GM21360 (cell line): ENCODE measurements around the gene SART3.
"Not testable (repeated sequence)": the region's sequence is repeated elsewhere in the genome, so short reads cannot be mapped to it uniquely, and the experiment has no call there.

ENCODE experiments used
- ATAC-seq: cut with Tn5 transposase; IDR thresholded peaks from one replicate; pipeline ENCODE4 v1.9.1; 2021; ENCODE audit warnings: mild to moderate bottlenecking, moderate library complexity; ENCODE audit not compliant: unreplicated experiment

SART3 gene

DNA sequence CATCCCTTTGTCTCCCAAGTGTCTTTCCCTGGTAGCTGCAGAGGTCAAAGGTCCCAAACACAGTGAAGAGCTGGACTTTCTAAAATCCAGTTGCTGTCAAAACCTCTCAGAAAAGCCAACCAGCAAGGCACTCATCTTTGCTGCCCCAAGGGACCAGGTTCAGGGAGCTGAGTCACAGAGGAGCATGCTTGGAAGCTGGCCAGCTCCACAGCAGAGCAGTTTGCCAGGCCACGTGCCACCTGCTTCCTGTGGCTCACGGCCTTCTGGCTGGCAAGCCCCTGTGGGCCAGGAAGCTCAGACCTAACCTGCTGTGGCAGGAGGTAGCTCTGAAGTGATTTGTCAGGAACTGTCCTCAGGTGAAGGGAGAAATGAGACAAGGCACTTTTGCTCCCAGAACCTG, 5.0 kb upstream of the SART3 start:
- ATAC-seq = no peak

GRCh38 chr12:108565146-108565545, 4.2 kb upstream of the SART3 start:
- no peak for ATAC-seq

DNA sequence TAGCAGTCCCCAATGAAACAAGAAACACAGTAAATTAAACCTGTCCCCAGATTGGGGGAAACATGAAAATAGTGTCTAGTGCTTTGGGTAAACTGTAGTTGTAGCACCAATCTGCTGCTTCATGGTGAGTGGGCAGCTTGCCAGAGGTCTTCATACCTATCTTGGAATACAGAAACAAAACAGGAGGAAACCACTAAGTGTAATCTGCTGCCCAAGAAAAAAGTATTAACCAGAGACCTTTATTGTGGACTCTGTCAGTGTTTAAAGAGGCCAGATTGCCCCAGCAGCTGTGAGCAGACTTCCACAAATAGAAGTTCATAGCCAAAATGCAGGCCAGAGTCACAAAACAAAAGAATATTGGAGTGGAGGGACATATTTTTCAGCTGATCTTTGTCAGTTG, 3.8 kb upstream of the SART3 start:
- ATAC-seq = no peak

GRCh38 chr12:108563804-108564151, 2.8 kb upstream of the SART3 start:
- no peak for ATAC-seq

- ATAC-seq = peak; percentile 30
Measured at GRCh38 chr12:108563136-108563803, 2.3 kb upstream of the SART3 start.

GRCh38 chr12:108562348-108563135, 1.6 kb upstream of the SART3 start, which contains the start of gene ISCU:
Gene ISCU (plus strand): TSS chr12:108562596. CDS start chr12:108562623, 27 bp downstream.
- ATAC-seq = peak; percentile 52

DNA sequence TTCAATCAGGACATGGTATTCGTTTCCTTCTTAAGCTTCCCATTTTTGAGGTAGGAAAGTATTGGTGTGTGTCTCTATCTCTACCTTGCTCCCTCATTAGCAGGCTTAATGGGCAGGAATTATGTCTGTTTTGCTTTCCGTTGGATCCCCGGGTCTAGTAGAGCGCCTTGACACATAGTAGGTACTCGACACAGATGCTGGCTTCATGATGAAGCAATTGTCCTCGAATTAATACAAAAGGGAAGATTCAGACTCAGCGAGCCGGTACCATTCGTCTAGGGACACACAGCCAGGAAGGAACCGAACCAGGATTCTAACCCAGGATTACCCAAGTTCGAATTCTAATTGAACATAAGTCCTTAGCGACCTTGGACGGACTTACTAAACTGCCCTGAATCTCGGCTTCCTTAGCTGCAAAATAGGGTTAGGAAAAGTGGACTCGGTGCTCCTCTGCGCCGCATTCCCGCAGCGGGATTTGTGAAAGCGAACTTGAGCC, 927 bp upstream of the SART3 start:
- no peak for ATAC-seq

GRCh38 chr12:108560321-108560721, 652 bp downstream of the SART3 start:
- no peak for ATAC-seq

DNA sequence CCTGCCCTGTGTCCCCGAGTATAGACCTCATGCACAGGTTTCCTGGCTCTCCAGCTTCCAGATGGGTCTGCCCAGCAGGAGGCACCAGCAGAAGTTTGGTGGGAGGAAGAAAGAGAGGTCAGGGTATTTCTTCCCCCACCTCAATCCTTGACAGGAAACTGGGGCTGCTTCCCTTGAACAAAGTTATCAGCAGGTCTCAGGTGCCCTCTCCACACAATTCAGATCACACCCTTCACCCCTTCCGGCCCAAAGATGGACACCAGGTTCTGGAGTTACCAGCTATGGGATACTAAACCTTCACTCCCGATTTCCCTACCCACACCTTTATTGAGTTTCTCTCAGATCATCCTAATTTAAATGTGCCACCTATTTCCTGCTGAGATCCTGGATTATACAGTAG, 1.2 kb downstream of the SART3 start:
- ATAC-seq = no peak

DNA sequence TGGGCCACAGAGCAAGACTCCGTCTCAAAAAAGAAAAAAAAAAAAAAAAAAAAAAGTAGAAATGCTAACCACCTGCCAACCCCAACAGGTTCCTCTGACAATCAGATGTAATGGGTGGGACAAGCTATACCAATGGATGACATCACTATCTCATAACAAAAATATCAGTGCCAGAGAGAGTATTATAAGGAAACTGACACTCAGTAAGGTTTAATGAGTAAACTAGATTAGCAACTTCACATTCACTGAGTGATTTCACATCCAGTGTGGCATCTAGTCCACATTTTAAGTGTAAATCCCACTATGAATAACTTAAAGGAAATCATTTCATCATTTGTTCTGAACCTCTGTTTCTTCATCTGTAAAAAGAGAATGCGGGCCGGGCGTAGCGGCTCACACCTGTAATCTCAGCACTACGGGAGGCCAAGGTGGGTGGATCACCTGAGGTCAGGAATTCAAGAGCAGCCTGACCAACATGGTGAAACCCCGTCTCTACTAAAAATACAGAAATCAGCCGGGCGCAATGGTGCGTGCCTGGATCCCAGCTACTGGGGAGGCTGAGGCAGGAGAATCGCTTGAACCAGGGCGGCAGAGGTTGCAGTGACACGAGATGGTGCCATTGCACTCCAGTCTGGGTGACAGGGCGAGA, 1.8 kb downstream of the SART3 start:
- ATAC-seq = no peak

DNA sequence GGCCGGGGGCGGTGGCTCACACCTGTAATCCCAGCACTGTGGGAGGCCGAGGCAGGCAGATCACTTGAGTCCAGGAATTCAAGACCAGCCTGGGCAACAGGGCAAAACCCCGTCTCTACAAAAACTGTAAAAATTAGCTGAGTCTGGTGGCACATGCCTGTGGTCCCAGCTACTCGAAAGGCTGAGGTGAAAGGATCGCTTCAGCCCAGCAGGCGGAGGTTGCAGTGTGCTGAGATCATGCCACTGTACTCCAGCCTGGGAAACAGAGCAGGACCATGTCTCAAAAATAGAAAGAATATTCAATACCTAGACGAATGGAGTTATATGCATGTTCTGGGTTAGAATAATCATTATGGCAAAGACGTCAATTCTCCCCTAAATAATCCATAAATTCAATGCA, 5.6 kb downstream of the SART3 start:
- not testable (repeated sequence) for ATAC-seq

DNA sequence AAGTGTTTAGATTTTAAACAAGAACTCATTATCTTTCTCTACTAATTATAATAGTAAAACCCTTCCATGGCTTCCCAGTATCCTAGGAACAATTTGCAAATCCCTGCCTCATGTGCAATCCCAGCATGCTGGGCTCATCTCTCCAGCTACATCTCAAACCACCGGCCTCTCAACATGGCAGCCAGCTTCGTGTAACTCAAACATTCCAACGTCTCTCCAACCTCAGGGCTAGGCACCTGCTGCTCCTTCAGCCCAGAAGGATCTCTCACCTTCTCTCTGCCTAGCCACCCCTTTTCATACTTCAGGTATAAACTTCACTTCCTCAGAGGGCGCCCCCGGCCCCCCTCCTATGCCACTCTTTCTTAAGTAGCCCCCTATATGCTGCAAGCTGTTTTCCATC, 7.2 kb downstream of the SART3 start:
- ATAC-seq = no peak

GRCh38 chr12:108551535-108551934, 9.4 kb downstream of the SART3 start:
- ATAC-seq = no peak

- ATAC-seq = no peak
Measured at GRCh38 chr12:108548954-108549521, 11.9 kb downstream of the SART3 start.

DNA sequence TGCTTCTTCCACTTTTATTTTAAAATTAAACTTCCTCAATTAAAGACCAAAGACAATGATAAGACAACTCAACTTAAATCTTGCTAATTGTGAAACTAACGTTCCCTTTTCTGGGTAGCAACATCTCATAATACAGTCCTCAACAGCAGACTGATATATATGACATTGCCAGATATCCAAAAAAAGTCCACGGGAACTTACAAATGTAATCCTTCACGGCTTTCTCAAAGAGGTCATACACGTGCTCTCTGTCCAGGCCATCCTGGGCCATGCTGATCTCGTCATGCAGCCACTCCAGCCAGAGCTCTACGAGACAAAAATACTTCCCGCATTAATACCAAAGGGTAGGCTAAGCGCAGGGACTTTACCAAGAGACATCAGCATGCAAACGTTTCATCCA, 13.3 kb downstream of the SART3 start:
- ATAC-seq = no peak

GRCh38 chr12:108543652-108544051, 17.3 kb downstream of the SART3 start:
- ATAC-seq = no peak

- no peak for ATAC-seq
Measured at GRCh38 chr12:108542320-108542719, 18.7 kb downstream of the SART3 start.

- no peak for ATAC-seq
Measured at GRCh38 chr12:108538616-108539195, 22.3 kb downstream of the SART3 start.

GRCh38 chr12:108538146-108538545, 22.8 kb downstream of the SART3 start:
- ATAC-seq = no peak

GRCh38 chr12:108531929-108532848, 28.8 kb downstream of the SART3 start:
- no peak for ATAC-seq
